ENCODE results near the gene UQCRHL.
"Not testable (repeated sequence)": the region's sequence is repeated elsewhere in the genome, so short reads cannot be mapped to it uniquely, and the experiment has no call there.

The UQCRHL gene

GRCh38 chr1:15827567-15827966 is 20.1 kb upstream of the UQCRHL start:
- H3K27me3 ChIP-seq (replicated peaks in 2 of 5; ENCODE audit: control insufficient read depth in 4 of 5, insufficient read depth in 5 of 5, low read length in 4 of 5); H3K27ac ChIP-seq (ENCODE audit: insufficient read depth in 1 of 2, low read depth in 1 of 2, low read length in 2 of 2, poor library complexity in 1 of 2, severe bottlenecking in 2 of 2); H3K9me3 ChIP-seq (ENCODE audit: control extremely low read depth in 1 of 5, control insufficient read depth in 4 of 5, insufficient read depth in 2 of 5, low read depth in 1 of 5, low read length in 4 of 5); POLR2A ChIA-PET; H3K36me3 ChIP-seq (ENCODE audit: control insufficient read depth in 4 of 4, insufficient read depth in 4 of 4, low read length in 3 of 4); DNase-seq; H3K4me3 ChIP-seq (ENCODE audit: control insufficient read depth in 1 of 7, extremely low read depth in 1 of 7, insufficient read depth in 4 of 7, low read depth in 2 of 7, low read length in 6 of 7): not testable (repeated sequence)
- peaks cover 18 to 31% (median 25%) of the 10 kb centered on the region in 4 experiments for H3K4me1 ChIP-seq (ENCODE audit: control extremely low read depth in 1 of 4, control insufficient read depth in 4 of 4, insufficient read depth in 4 of 4, low read length in 3 of 4)
- CTCF ChIA-PET = interaction anchor here (0.8 to 5.2 kb wide), 2 partner anchors 11 to 12 kb away, joined by 3 to 20 read pairs; no protein-coding TSS in a partner anchor
- WGBS (ENCODE audit: insufficient coverage) = no CpG with 5 or more reads among the region's 15 CpGs

- CTCF ChIA-PET = interaction anchor here (0.8 to 5.2 kb wide), 3 partner anchors 11 to 20 kb away, joined by 3 to 20 read pairs (median 5); partner anchors contain the start of gene SPEN
- Histone ChIP-seq H3K27me3 (replicated peaks in 2 of 5; ENCODE audit: control insufficient read depth in 4 of 5, insufficient read depth in 5 of 5, low read length in 4 of 5) (no peaks in the 10 kb centered on the region), H3K4me3 (ENCODE audit: control insufficient read depth in 1 of 7, extremely low read depth in 1 of 7, insufficient read depth in 4 of 7, low read depth in 2 of 7, low read length in 6 of 7) (no peak overlapping the region), H3K36me3 (ENCODE audit: control insufficient read depth in 4 of 4, insufficient read depth in 4 of 4, low read length in 3 of 4) (no peaks in the 10 kb centered on the region), H3K4me1 (ENCODE audit: control extremely low read depth in 1 of 4, control insufficient read depth in 4 of 4, insufficient read depth in 4 of 4, low read length in 3 of 4) (peaks cover 18 to 27% (median 22%) of the 10 kb centered on the region in 4 experiments), H3K9me3 (ENCODE audit: control extremely low read depth in 1 of 5, control insufficient read depth in 4 of 5, insufficient read depth in 2 of 5, low read depth in 1 of 5, low read length in 4 of 5) (no peaks in the 10 kb centered on the region), H3K27ac (ENCODE audit: insufficient read depth in 1 of 2, low read depth in 1 of 2, low read length in 2 of 2, poor library complexity in 1 of 2, severe bottlenecking in 2 of 2) (no peak overlapping the region)
- no peak for DNase-seq
- WGBS (ENCODE audit: insufficient coverage) = no CpG with 5 or more reads among the region's 6 CpGs
- POLR2A ChIA-PET = no interaction called here
Measured at GRCh38 chr1:15826810-15827507, 19.5 kb upstream of the UQCRHL start.

GRCh38 chr1:15825800-15826199 is 18.4 kb upstream of the UQCRHL start:
- H3K27ac ChIP-seq (ENCODE audit: insufficient read depth in 1 of 2, low read depth in 1 of 2, low read length in 2 of 2, poor library complexity in 1 of 2, severe bottlenecking in 2 of 2) = no peak overlapping the region
- ChIA-PET CTCF (interaction anchor here (1.4 to 5.2 kb wide), 2 partner anchors 10 to 21 kb away, joined by 5 to 20 read pairs; partner anchors contain the start of gene SPEN), POLR2A (interaction anchor here (0.6 to 0.7 kb wide), 2 partner anchors 16 to 71 kb away, joined by 4 to 6 read pairs; no protein-coding TSS in a partner anchor)

GRCh38 chr1:15820478-15820877 is 13.0 kb upstream of the UQCRHL start:
- Histone ChIP-seq H3K27me3 (replicated peaks in 2 of 5; ENCODE audit: control insufficient read depth in 4 of 5, insufficient read depth in 5 of 5, low read length in 4 of 5) (no peaks in the 10 kb centered on the region), H3K4me3 (ENCODE audit: control insufficient read depth in 1 of 7, extremely low read depth in 1 of 7, insufficient read depth in 4 of 7, low read depth in 2 of 7, low read length in 6 of 7) (no peak overlapping the region), H3K4me1 (ENCODE audit: control extremely low read depth in 1 of 4, control insufficient read depth in 4 of 4, insufficient read depth in 4 of 4, low read length in 3 of 4) (peaks cover 0 to 4% (median 2%) of the 10 kb centered on the region in 4 experiments), H3K36me3 (ENCODE audit: control insufficient read depth in 4 of 4, insufficient read depth in 4 of 4, low read length in 3 of 4) (peaks cover 0 to 2% (median 0%) of the 10 kb centered on the region in 4 experiments), H3K27ac (ENCODE audit: insufficient read depth in 1 of 2, low read depth in 1 of 2, low read length in 2 of 2, poor library complexity in 1 of 2, severe bottlenecking in 2 of 2) (no peak overlapping the region), H3K9me3 (ENCODE audit: control extremely low read depth in 1 of 5, control insufficient read depth in 4 of 5, insufficient read depth in 2 of 5, low read depth in 1 of 5, low read length in 4 of 5) (no peaks in the 10 kb centered on the region)
- ChIA-PET CTCF (no interaction called here), POLR2A (no interaction called here)
- 100% methylated on average over 3 of the region's 3 CpGs for WGBS (ENCODE audit: insufficient coverage)
- DNase-seq = no peak

More at GRCh38 chr1:15825800-15826199, 18.4 kb upstream of the UQCRHL start:
- DNase-seq = peak in 1 of 3 donors; percentile 26
- Histone ChIP-seq H3K27me3 (replicated peaks in 2 of 5; ENCODE audit: control insufficient read depth in 4 of 5, insufficient read depth in 5 of 5, low read length in 4 of 5) (no peaks in the 10 kb centered on the region), H3K36me3 (ENCODE audit: control insufficient read depth in 4 of 4, insufficient read depth in 4 of 4, low read length in 3 of 4) (no peaks in the 10 kb centered on the region), H3K9me3 (ENCODE audit: control extremely low read depth in 1 of 5, control insufficient read depth in 4 of 5, insufficient read depth in 2 of 5, low read depth in 1 of 5, low read length in 4 of 5) (no peaks in the 10 kb centered on the region), H3K4me3 (ENCODE audit: control insufficient read depth in 1 of 7, extremely low read depth in 1 of 7, insufficient read depth in 4 of 7, low read depth in 2 of 7, low read length in 6 of 7) (no peak overlapping the region), H3K4me1 (ENCODE audit: control extremely low read depth in 1 of 4, control insufficient read depth in 4 of 4, insufficient read depth in 4 of 4, low read length in 3 of 4) (peaks cover 16 to 21% (median 18%) of the 10 kb centered on the region in 4 experiments)

- H3K27ac ChIP-seq (ENCODE audit: insufficient read depth in 1 of 2, low read depth in 1 of 2, low read length in 2 of 2, poor library complexity in 1 of 2, severe bottlenecking in 2 of 2) = no peak overlapping the region
- CTCF ChIA-PET = interaction anchor here (0.6 to 2.2 kb wide), 4 partner anchors 11 to 100 kb away, joined by 3 to 20 read pairs (median 6); no protein-coding TSS in a partner anchor
- peaks cover 0 to 2% (median under 1%) of the 10 kb centered on the region in 4 experiments for H3K4me1 ChIP-seq (ENCODE audit: control extremely low read depth in 1 of 4, control insufficient read depth in 4 of 4, insufficient read depth in 4 of 4, low read length in 3 of 4)
- peaks cover 0 to 2% (median 0%) of the 10 kb centered on the region in 4 experiments for H3K36me3 ChIP-seq (ENCODE audit: control insufficient read depth in 4 of 4, insufficient read depth in 4 of 4, low read length in 3 of 4)
- no peak for DNase-seq
- POLR2A ChIA-PET = no interaction called here
- 100% methylated on average over 4 of the region's 5 CpGs for WGBS (ENCODE audit: insufficient coverage)
- H3K27me3 ChIP-seq (replicated peaks in 2 of 5; ENCODE audit: control insufficient read depth in 4 of 5, insufficient read depth in 5 of 5, low read length in 4 of 5) = no peaks in the 10 kb centered on the region
- H3K9me3 ChIP-seq (ENCODE audit: control extremely low read depth in 1 of 5, control insufficient read depth in 4 of 5, insufficient read depth in 2 of 5, low read depth in 1 of 5, low read length in 4 of 5) = no peaks in the 10 kb centered on the region
- H3K4me3 ChIP-seq (ENCODE audit: control insufficient read depth in 1 of 7, extremely low read depth in 1 of 7, insufficient read depth in 4 of 7, low read depth in 2 of 7, low read length in 6 of 7) = no peak overlapping the region
Measured at GRCh38 chr1:15816674-15817073, 9.2 kb upstream of the UQCRHL start.

GRCh38 chr1:15810073-15810472 is 2.6 kb upstream of the UQCRHL start:
- H3K36me3 ChIP-seq (ENCODE audit: control insufficient read depth in 4 of 4, insufficient read depth in 4 of 4, low read length in 3 of 4) = no peaks in the 10 kb centered on the region
- WGBS (ENCODE audit: insufficient coverage) = 86% methylated on average over 1 of the region's 1 CpG
- H3K27ac ChIP-seq (ENCODE audit: insufficient read depth in 1 of 2, low read depth in 1 of 2, low read length in 2 of 2, poor library complexity in 1 of 2, severe bottlenecking in 2 of 2) = no peak overlapping the region
- no peak for DNase-seq
- H3K27me3 ChIP-seq (replicated peaks in 2 of 5; ENCODE audit: control insufficient read depth in 4 of 5, insufficient read depth in 5 of 5, low read length in 4 of 5) = peaks cover 0 to 2% (median 0%) of the 10 kb centered on the region in 5 experiments
- POLR2A ChIA-PET = interaction anchor here (0.7 kb wide), 1 partner anchor 16 kb away, joined by 4 read pairs; no protein-coding TSS in a partner anchor
- no peaks in the 10 kb centered on the region for H3K4me1 ChIP-seq (ENCODE audit: control extremely low read depth in 1 of 4, control insufficient read depth in 4 of 4, insufficient read depth in 4 of 4, low read length in 3 of 4)
- CTCF ChIA-PET = interaction anchor here (0.8 to 1.4 kb wide), 3 partner anchors 9 to 16 kb away, joined by 3 to 5 read pairs (median 3); no protein-coding TSS in a partner anchor
- no peak overlapping the region for H3K4me3 ChIP-seq (ENCODE audit: control insufficient read depth in 1 of 7, extremely low read depth in 1 of 7, insufficient read depth in 4 of 7, low read depth in 2 of 7, low read length in 6 of 7)
- H3K9me3 ChIP-seq (ENCODE audit: control extremely low read depth in 1 of 5, control insufficient read depth in 4 of 5, insufficient read depth in 2 of 5, low read depth in 1 of 5, low read length in 4 of 5) = no peaks in the 10 kb centered on the region

- ChIA-PET CTCF (interaction anchor here (0.8 kb wide), 1 partner anchor 10 kb away, joined by 3 read pairs; no protein-coding TSS in a partner anchor), POLR2A (no interaction called here)
- no peak overlapping the region for H3K4me3 ChIP-seq (ENCODE audit: control insufficient read depth in 1 of 7, extremely low read depth in 1 of 7, insufficient read depth in 4 of 7, low read depth in 2 of 7, low read length in 6 of 7)
- peaks cover 0 to 3% (median 2%) of the 10 kb centered on the region in 5 experiments for H3K27me3 ChIP-seq (replicated peaks in 2 of 5; ENCODE audit: control insufficient read depth in 4 of 5, insufficient read depth in 5 of 5, low read length in 4 of 5)
- H3K27ac ChIP-seq (ENCODE audit: insufficient read depth in 1 of 2, low read depth in 1 of 2, low read length in 2 of 2, poor library complexity in 1 of 2, severe bottlenecking in 2 of 2) = no peak overlapping the region
- H3K9me3 ChIP-seq (ENCODE audit: control extremely low read depth in 1 of 5, control insufficient read depth in 4 of 5, insufficient read depth in 2 of 5, low read depth in 1 of 5, low read length in 4 of 5) = no peaks in the 10 kb centered on the region
- H3K36me3 ChIP-seq (ENCODE audit: control insufficient read depth in 4 of 4, insufficient read depth in 4 of 4, low read length in 3 of 4) = no peaks in the 10 kb centered on the region
- no peak for DNase-seq
- no peaks in the 10 kb centered on the region for H3K4me1 ChIP-seq (ENCODE audit: control extremely low read depth in 1 of 4, control insufficient read depth in 4 of 4, insufficient read depth in 4 of 4, low read length in 3 of 4)
- WGBS (ENCODE audit: insufficient coverage) = 100% methylated on average over 1 of the region's 1 CpG
Measured at GRCh38 chr1:15808955-15809354, 1.5 kb upstream of the UQCRHL start.

All from common myeloid progenitor, CD34-positive (primary cell).